Endometrium (tissue), 2 donors: Measurements from ENCODE around the gene FARP1.

Experiments
- FAIRE-seq: peaks from 2 replicates; lab custom pipeline; 2012; peaks lifted over from hg19 to GRCh38; lab: Jason Lieb, UNC
- donor health status: control.
- donor health status: control.

The FARP1 gene

DNA sequence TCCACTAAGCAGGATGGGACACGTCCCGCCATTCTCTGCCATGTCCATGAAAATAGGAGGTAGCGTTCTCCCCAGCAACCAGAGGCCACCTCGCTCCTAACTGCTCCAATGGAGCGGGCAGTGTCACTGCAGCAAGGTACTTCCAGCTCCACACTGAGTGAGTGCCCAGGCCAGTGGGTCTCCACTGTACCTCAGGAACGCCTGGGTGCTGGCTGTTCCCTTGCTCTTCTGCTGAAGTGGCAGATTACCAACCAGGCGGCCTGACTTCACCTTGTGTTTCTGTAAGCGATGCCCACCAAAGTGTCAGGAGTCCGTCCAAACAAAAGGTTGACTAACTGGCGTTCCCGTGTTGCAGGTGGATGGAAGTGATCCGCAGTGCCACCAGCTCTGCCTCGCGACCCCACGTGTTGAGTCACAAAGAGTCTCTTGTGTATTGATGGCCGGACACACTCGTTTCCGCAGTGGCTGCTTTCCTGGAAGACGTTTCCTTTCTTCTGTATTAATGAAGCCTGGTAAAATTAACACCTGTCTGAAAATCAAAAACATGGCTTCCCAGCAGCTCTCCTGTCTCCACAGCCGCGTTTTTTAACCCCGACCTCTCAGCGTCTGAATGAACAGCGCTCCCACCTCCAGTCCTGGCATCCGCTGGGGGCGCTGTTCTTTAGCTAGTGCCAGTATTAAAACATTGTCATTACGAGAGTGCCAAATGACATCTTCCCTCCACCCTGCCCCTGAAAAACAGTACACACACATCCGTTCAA is 305.2 kb downstream of the FARP1 start:
- FAIRE-seq = no peak

DNA sequence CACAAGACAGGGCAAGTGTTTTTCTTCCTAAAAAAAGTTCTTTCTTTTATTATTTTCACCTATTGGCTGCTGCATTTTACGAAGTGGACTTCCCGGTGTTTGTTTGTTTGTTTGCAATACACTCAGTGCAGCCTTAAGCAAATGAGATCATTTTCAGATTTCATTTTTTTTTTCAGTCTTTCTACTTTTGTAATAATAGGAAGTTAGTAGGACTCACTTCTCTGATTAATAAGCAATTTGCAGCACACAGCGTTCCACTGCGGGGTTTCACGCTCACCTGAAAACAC is 305.7 kb downstream of the FARP1 start:
- FAIRE-seq = no peak

DNA sequence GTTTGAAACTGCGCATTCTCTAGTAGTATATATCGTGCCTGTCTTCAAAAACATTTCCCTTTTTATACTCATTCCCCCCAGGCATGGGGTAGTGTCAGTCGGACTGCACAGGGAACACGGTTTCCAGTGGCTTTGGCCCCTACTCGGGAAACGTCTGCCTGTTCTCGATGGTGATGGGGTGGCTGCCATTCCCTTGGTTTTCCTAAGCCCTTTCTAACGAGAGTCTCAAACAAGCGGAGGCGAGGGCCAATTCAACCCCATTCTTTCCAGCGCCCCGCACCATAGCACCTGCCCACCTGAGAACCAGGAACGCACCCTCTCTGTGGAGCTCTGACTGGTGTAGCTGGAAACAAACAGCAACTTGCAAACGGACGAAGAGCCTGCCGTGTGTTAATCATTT is 306.4 kb downstream of the FARP1 start:
- no peak for FAIRE-seq

DNA sequence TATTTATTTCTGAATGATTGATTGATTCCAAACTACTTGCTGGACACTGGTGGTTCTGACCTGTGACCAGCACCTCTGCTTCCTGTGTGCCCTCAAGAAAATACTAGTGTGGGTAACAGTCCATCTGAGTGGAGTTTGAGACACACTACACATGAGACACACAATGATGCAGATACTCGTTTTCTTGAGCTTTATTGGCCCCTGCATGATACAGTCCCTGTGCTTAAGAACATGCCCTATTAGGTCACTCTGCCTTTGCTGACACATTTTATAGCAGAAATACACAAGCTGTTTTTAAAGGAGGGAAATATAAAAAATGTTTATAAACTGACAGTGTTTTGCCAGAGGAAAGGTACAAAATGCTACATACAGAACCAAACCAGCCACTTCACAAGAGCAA is 307.1 kb downstream of the FARP1 start:
- FAIRE-seq = no peak

DNA sequence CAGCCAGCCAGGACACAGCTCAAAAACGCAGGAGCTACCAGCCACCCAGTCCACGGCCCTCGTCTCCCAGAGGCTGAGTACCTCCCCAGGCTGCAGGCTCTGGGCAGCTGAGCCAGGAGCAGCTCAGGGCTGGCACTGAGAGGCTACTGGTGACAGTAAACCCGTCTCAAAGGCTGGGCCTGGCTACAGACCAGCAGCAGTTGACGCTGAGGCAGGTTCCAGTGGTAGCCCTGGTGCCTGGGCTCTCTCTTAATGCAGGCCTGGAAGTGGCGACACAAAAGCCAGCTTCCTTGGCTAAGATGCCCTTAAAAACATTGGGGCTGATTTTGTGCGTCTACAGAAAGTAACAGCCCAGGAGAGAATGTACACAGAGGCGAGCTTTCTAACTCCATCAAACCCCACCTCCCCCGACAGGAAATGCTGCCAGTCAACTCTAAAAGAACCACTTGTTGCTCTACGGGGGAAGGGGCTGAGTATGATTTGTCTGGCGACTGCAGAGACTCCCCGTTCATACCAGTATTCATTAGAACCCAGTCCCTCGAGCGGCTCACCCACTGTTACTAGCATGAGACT is 307.7 kb downstream of the FARP1 start:
- FAIRE-seq = no peak

DNA sequence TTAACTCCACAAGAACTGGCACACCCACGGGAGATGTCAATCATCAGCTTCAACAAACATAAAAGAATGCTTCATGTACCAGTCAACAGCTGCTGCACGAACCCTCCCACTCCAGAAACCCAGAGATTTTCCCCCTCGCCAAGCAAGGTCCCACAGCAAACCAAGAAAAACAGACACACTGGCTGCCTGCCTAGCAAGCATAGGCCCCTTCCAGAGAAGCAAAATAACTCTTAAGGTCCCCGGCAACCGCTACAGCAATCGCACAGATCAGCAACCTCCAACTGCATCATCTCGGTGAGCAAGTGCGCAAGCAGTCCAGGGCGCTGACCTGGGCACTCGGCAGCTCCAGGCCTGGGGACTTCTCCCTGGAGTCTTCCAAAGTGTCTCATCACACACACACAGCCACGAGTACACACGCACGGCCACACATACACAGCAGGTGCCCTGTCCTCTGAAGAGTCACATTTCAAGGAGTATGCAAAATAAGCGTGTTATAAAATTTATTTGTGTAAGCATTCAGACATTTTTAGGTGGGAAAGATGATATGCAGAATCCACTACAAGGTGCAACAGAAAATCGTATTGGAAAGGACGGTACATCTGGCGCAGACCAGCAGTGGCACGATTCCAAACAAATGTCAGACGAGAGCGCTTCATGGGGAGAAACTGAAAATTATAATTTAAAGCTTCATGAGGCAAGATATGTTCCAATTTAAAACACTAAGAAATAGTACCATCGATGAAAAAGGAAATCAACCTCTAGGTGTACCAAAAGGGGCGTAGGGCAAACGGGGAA is 309.0 kb downstream of the FARP1 start:
- FAIRE-seq = no peak

DNA sequence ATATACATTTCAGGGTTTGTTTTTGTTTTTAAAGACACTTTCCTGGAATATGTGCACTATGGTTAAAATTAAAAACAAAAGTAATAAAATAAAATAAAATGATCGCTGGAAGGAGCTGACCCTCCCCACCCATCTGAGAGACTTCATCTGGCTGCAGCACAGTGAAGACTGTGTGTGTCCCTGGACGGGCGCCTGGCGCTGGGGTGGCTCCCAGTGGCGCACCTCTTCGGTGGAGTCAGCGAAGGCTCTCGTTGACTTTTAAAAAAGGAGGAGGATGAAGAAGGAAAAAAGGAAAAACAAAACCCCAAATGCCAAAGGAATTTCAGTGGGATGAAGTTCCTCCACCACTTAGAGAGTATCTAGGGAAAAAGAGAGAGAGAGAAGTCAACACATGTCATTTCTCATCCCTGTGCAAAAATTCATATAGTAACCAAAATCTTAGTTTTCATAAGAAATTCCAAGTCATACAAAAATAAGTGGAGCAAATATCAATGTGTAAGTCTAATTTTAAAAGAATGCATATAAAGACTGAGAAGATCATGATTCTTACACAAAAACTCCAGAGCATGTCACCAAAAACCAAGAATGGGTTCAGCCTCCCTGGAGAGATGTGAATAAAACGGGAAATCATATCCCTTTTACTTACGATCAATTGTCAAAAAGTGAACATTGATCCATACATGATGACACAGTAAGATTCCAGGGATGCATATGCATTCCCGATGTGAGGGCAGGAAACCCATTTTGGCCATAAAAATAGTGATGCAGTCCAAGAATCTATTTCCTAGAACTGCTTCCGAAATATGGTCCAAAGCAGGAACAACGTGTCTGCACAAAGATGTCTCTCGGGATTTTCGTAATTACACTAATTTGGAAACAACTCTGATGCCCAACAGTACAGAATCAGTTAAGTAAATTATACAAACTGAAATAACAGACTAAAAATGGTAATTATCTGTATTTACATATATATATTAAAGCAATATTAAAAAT is 310.3 kb downstream of the FARP1 start:
- no peak for FAIRE-seq

DNA sequence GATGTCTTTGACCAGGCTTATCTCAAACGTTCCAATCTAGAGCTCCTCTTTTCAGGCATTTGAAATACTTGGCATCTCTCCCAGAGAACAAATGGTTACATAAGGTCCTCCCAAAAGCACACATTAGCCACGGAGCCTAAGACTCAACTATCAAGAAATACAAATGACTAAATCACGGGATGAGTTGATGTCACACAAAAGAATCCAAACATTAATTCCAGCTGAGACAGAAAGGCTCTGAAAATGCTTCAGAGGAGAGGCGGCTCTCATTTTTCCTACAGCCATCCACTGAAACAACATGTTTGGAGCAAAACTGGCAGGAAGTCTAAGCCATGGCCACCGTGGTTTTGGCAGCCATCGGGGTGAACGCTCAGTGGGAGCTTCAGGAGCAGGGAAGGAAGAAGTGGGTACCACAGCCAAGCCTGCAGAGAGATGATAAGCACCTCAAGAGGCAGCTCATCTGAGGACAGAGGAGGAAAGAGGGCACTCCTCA is 311.5 kb downstream of the FARP1 start:
- FAIRE-seq = peak; percentile 95

DNA sequence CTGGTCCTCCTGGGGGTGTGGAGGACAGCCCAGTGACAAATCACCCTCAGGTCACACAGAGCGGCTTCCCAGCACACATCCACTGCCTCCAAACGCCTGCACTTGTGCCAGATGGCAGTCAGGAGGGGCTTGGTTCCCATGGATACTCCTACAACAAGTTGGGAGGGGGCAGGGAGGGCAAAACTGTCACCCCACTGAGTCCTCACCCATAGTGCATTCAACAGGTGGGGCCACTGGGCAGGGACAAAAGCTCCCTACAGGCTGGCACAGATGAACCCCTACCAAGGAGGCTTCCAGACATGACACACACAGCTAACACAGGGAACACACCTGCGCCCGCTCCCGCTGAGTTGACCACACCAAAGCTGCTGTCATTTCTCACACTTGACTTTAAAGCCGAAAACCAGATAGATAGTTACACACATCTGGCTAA is 313.5 kb downstream of the FARP1 start:
- no peak for FAIRE-seq

DNA sequence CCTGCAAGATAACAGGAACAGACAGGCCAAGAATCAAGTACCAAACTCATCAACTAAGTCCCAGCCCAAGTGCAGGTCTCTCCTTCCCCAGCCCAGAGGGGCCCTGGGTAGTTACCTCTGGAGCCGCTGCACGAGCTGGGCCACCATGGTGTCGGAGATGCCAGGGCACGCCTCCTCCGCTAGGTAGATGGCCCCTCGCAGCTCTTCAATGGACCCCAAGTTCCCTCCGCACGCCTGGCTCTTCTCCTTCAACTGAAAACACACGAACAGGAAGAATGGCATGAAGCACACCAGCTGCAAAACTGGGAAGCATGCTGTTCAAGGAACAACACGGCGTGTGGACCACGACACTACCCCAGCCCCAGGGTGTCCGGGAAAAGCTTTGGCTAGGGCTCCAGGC is 314.2 kb downstream of the FARP1 start:
- FAIRE-seq = no peak

DNA sequence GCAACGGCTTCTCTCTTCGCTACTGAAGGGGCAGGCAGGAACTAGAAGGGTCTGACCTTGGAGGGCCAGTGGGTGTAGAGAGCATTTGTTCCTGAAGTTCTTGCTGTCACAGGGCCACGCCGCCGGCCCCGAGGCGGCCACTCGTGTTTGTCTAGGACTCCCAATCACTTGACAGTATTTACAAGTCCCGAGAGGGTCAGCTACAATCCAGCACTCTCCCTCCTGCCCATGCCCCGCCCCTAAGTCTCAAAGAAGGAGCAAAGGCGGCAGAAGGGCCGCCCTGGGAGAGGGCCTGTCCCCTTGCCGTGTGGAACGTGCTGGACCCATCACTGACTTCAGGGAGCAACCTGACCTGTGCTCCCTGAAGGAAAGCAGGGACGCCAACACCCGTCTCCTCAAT is 315.5 kb downstream of the FARP1 start:
- no peak for FAIRE-seq

DNA sequence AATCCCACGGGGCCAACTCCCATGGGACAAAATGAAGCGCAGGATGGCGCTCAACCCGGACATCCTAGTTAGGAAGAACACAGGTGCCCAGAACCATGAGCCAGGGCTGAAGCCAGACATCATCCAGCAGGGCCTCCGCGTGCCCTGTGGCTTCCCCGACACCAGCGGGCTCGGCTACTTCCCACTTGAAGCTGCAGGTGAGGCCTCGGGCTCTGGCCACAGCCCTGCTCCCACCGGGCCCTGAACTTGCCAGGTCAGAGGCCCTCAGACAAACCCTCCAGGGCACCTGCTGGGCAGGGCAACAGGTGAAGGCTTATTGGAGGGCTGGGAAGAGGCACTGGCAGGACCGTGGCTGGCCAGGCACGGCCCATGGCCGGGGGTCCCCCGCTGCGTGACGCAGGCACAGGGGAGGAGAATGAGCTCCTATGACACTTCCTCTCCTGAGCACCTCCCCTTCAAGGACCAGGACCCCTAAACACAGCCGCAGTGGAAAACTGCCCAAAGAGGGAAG is 316.3 kb downstream of the FARP1 start:
- no peak for FAIRE-seq

DNA sequence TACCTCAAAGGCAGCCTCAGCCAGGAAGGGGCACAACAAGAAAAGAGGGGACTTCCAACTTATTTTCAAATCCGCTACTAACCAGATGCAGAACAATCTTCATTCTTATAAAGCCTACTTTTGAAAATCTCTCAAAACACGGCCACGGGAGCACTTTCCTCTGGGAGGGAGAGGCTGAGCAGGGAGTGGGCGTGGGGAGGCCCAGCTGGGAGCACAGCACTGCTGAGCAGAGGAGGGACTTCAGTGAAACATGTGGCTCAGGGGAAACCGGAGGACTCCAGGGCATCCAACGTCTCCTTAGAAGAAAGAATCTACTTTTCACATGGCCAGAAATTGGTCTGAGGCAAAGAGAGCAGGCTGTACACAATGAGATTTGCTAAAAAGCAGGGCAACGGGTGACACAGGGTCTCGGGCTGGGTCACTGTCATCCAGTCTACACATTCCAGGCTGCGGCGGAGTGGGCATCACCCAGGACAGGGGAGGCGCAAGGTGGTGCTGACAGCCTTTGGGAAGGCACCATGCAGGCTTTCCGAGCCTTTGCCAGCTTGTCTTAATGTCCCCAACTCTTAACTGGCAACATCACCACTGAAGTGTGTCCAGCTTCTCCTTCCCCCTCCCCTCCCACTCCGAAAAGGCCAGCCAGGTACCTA is 317.0 kb downstream of the FARP1 start:
- no peak for FAIRE-seq

DNA sequence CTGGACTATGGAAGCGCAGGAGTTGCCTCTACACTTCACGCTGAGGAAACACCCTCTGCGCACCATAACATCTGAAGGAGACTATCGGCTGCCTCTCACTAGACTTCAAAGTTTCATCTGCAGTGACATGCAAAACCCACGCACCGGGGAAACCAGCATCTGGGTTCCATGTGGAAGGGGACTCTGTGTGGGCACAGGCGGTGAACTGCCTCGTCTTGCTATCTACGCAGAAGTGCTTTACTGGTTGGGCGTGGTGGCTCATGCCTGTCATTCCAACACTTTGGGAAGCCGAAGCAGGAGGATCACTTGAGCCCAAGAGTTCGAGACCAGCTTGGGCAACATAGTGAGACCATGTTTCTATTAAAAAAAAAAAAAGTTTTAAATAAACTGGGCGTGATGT is 317.6 kb downstream of the FARP1 start:
- no peak for FAIRE-seq

DNA sequence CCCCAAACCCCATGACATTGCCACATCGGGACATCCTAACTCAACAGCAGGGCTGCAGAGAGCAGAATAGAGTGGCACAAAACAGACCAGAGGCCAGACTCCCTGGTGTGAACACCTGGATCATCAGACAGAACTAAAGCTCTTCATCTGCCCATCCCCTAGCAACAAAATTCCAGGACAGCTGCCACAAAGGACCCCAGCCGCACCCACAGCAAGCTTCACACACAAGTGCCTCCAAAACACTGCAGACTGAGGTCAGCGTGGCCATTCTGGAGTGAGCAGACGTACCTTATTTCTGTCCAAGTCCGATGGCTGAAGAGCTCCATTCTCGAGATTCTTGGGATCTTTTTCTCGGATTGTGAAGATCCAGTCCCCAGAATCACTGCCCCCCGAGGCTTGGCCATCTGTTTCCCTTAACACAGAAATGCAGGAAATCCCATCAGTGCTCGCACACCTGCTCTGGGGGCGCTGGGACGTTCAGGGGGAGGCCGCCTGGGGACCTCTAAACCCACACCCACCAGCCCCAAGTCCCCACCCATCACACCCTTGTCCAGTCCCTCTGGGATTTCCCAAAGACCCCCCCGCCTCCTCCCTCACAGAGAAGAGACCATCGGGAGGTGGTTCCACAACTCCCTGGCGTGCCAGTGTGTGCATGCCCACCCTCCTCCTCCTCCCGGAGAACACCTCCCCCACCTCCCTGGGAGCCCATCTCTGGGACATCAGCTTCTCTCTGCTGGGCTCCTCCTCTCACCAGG is 318.8 kb downstream of the FARP1 start:
- FAIRE-seq = no peak

DNA sequence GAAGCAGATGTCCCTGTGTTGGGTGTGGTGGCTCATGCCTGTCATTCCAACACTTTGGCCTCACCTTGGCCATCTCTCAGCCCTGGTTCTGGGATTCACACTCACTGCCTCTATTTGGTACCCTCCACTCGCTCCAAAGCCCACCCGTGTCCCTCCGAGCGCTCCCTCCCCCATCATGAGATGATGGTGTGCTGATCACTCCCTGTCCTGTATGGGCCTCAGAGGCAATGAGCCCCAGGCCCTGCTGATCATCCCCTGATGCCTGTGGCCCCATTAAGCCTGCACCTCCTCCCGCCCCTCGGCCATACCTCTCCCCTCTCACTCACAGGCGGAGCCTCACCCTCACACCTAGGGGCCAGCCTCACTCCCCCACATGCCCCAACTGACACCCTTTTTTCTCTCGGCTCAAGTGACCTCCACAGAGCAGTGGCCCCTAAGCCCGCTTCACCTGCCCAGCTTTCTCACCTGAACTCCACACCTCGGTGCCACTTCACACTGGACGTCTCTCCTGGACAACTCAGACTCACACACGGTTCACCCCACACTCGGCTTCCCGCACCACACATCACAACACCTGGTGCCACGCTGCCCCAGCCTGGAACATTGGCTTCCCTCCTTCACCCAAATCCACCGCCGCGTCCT is 319.5 kb downstream of the FARP1 start:
- no peak for FAIRE-seq

DNA sequence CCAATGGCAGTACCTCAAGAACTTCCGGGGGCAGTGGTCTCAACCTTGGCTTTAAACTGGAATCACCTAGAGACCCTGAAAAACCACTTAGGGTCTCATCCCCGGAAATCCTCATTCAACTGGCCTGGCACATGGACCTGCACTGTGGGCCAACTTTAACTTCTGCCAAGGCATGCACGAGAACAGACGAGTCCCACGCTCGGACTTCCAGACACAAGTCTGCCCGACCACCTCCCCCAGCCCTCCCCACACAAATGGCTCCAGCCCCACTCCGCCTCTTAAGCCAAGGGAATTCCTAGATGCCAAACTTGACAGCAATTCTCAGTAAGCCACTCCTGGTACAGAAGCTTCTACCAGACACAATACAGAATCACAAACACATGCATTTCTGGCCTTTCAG is 320.1 kb downstream of the FARP1 start:
- FAIRE-seq = no peak

DNA sequence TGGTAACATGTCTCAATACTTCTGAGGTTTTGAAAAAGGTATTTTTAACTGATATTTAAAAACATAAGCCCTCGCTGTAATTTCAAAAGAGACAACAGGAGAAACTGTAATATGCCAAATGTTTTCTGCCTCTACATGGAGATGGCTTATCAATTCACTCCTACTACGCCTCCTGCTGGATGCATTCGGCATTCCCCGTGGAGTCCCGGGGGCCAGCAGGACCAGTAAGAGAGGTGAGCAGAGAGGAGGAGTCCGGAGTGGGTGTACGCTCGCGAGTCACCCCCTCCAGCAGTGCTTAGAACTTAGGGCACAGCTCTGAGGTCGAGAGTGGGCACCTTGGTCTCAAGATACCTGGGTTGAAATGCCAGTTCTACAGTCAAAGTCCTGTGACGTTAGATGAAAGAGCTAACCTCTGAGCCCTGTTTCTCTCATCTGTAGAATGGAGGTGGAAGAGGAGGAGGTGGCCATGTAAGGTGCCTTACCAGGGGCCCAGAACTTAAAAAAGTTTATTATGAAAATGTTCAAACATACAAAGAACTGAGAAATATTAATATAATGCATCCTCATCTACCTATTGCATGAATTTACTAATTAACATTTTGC is 323.8 kb downstream of the FARP1 start:
- FAIRE-seq = no peak

DNA sequence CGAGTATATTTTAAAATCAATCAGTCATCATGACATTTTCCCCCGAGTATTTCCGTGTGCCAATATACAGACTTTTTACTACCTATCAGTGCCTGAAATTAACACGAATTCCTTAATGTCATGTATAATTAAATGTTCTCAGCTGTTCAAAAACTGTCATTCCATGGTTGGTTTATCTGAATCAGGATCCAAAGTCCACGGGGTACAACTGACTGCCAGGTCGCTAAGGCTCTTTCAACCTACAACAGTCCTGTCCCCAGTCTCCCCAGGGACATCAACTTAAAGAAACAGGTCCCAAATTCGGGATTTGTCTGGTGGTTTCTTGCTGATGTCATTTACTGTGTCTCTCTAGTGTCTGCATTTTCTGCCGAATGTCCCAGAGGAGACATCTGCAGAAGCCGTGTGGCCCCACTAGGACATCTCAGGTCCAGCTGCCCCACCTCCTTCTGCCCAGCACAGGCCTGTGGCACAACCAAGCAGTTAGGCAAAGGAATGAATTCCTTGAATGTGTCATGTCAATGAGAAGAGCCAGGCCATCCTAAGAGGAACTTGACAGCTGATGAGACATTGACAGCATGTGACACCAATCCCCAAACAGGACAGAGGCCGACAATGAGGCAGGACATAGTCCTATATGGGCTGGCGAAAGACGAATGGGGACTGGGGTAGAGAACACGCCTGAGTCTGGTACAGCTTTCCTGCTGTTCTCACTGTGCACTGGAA is 324.5 kb downstream of the FARP1 start:
- no peak for FAIRE-seq
